SK-N-SH (cell line): Measurements from ENCODE around the gene CFDP1. TPM values are rescaled to one million over a fixed set of nuclear protein-coding genes. Genes with fewer than 3 reads are reported as not detected.
A peak's percentile ranks its signal among the peaks of the same experiment; 100 is the strongest.

Experiments used
- CTCF ChIA-PET: fragments of 300-600, 350-600 bp; formaldehyde crosslinking; extraction: SDS; loops from one replicate; lab custom pipeline; 2021; lab: Yijun Ruan, JAX
- POLR2A ChIA-PET: fragments of 350-600 bp; sonication (Branson Sonifier 250); formaldehyde crosslinking; extraction: SDS; loops from one replicate; lab custom pipeline; 2020; ENCODE audit warnings: antibody characterized with exemption, inconsistent platforms; lab: Yijun Ruan, JAX
- DNase-seq: peaks from one replicate; pipeline ENCODE4 v3.0.0; 2012
- H2AFZ ChIP-seq: fragments of 200-600 bp; sonication (generic); 2 replicates; pipeline ENCODE4 v1.8.1; 2016; ENCODE audit warnings: antibody characterized with exemption, mild to moderate bottlenecking, low read depth
- H3F3A ChIP-seq: fragments of 200-600 bp; sonication (generic); replicated peaks from 2 replicates; pipeline ENCODE3; 2016; ENCODE audit warnings: antibody characterized with exemption, mild to moderate bottlenecking; ENCODE audit not compliant: insufficient read depth
- H3K27ac ChIP-seq, 2 experiments: fragments of 200-500 bp in 1 of 2; fragments of 200-600 bp in 1 of 2; sonication (Bioruptor generic) in 1 of 2; sonication (generic), shearing (Covaris generic) in 1 of 2; 2 replicates each; pipeline versions ENCODE4 v1.5.1 to v1.6.1; 2014 to 2016; ENCODE audit warnings: low read depth in 2 of 2, inconsistent platforms in 1 of 2, low read length in 1 of 2, mild to moderate bottlenecking in 1 of 2, mixed read lengths in 1 of 2
- H3K27me3 ChIP-seq: fragments of 200-600 bp; sonication (generic), shearing (Covaris generic); 2 replicates; pipeline ENCODE4 v1.6.1; 2016; ENCODE audit warnings: mixed run types; ENCODE audit not compliant: insufficient read depth
- H3K36me3 ChIP-seq, 2 experiments: fragments of 200-500 bp in 1 of 2; fragments of 200-600 bp in 1 of 2; sonication (Bioruptor generic) in 1 of 2; sonication (generic) in 1 of 2; replicated peaks in 1 of 2; 2 replicates each; pipeline versions ENCODE3 to v1.5.1; 2014 to 2016; ENCODE audit warnings: low read length in 1 of 2, mild to moderate bottlenecking in 1 of 2; ENCODE audit not compliant: insufficient read depth in 2 of 2, control insufficient read depth in 1 of 2
- H3K4me1 ChIP-seq, 2 experiments: fragments of 200-500 bp in 1 of 2; fragments of 200-600 bp in 1 of 2; sonication (Bioruptor generic) in 1 of 2; sonication (generic), shearing (Covaris generic) in 1 of 2; 2 replicates each; pipeline versions ENCODE4 v1.5.1 to v1.6.1; 2014 to 2016; ENCODE audit warnings: low read depth in 1 of 2, low read length in 1 of 2, mixed run types in 1 of 2; ENCODE audit not compliant: insufficient read depth in 2 of 2, control insufficient read depth in 1 of 2
- H3K4me2 ChIP-seq: fragments of 200-600 bp; sonication (generic), shearing (Covaris generic); 2 replicates; pipeline ENCODE4 v1.6.1; 2017; ENCODE audit warnings: mixed run types
- H3K4me3 ChIP-seq, 2 experiments: fragments of 200-500 bp in 1 of 2; fragments of 200-600 bp in 1 of 2; sonication (Bioruptor generic) in 1 of 2; sonication (generic), shearing (Covaris generic) in 1 of 2; 2 replicates each; pipeline versions ENCODE4 v1.5.1 to v1.8.1; 2014 to 2016; ENCODE audit warnings: low read depth in 2 of 2, inconsistent platforms in 1 of 2, low read length in 1 of 2, mild to moderate bottlenecking in 1 of 2, mixed read lengths in 1 of 2, moderate library complexity in 1 of 2
- H3K79me2 ChIP-seq: fragments of 200-600 bp; sonication (generic); 2 replicates; pipeline ENCODE4 v1.8.1; 2017; ENCODE audit warnings: mild to moderate bottlenecking; ENCODE audit not compliant: insufficient read depth
- H3K9ac ChIP-seq: fragments of 200-600 bp; sonication (generic); 2 replicates; pipeline ENCODE4 v1.6.1; 2017; ENCODE audit warnings: mixed run types
- H3K9me2 ChIP-seq: fragments of 200-600 bp; sonication (generic); 2 replicates; pipeline ENCODE4 v1.6.1; 2017; ENCODE audit warnings: mixed run types
- H3K9me3 ChIP-seq: fragments of 200-600 bp; sonication (generic); 2 replicates; pipeline ENCODE4 v1.6.1; 2017; ENCODE audit warnings: mixed run types, mild to moderate bottlenecking, moderate library complexity
- H4K20me1 ChIP-seq: fragments of 200-600 bp; sonication (generic); 2 replicates; pipeline ENCODE4 v1.6.1; 2017; ENCODE audit warnings: mild to moderate bottlenecking, mixed run types; ENCODE audit not compliant: insufficient read depth
- CHD2 ChIP-seq: fragments of 150-350 bp; IDR thresholded peaks from 2 replicates; pipeline ENCODE4 v1.6.1; 2018; ENCODE audit warnings: low read length; ENCODE audit not compliant: partially characterized antibody
- EP300 ChIP-seq, 2 experiments: IDR thresholded peaks; 2 replicates each; pipeline versions ENCODE4 v1.4.0 to v1.6.1; 2012; ENCODE audit warnings: borderline replicate concordance in 1 of 2, low read depth in 1 of 2, low read length in 1 of 2
- FOSL2 ChIP-seq: IDR thresholded peaks from 2 replicates; pipeline ENCODE4 v1.4.0; 2012; ENCODE audit warnings: low read depth, mild to moderate bottlenecking, moderate library complexity, borderline replicate concordance
- GATA2 ChIP-seq: sonication (generic); formaldehyde crosslinking; IDR thresholded peaks from 2 replicates; pipeline ENCODE4 v1.5.0; 2020; ENCODE audit warnings: mild to moderate bottlenecking, missing genetic modification reagents
- IRF3 ChIP-seq: fragments of 150-350 bp; IDR thresholded peaks from 2 replicates; pipeline ENCODE4 v1.6.1; 2016; ENCODE audit warnings: mild to moderate bottlenecking, low read depth, low read length
- JUND ChIP-seq: IDR thresholded peaks from 2 replicates; pipeline ENCODE4 v1.4.0; 2012
- MAX ChIP-seq: IDR thresholded peaks from 2 replicates; pipeline ENCODE4 v1.4.0; 2012; ENCODE audit warnings: low read depth
- MXI1 ChIP-seq: IDR thresholded peaks from 2 replicates; pipeline ENCODE4 v1.6.1; 2012; ENCODE audit warnings: mild to moderate bottlenecking, low read depth, low read length, improper control_type of control experiment
- NFIC ChIP-seq: IDR thresholded peaks from 2 replicates; pipeline ENCODE4 v1.4.0; 2012; ENCODE audit warnings: borderline replicate concordance
- RAD21 ChIP-seq: IDR thresholded peaks from 2 replicates; pipeline ENCODE4 v1.6.1; 2012; ENCODE audit warnings: mild to moderate bottlenecking, low read length
- RCOR1 ChIP-seq: fragments of 150-350 bp; IDR thresholded peaks from 2 replicates; pipeline ENCODE4 v1.6.1; 2017; ENCODE audit warnings: antibody characterized with exemption, low read length
- REST ChIP-seq: IDR thresholded peaks from 2 replicates; pipeline ENCODE4 v1.6.1; 2012; ENCODE audit warnings: mild to moderate bottlenecking, low read depth, low read length, moderate library complexity
- RXRA ChIP-seq: IDR thresholded peaks from 2 replicates; pipeline ENCODE4 v1.4.0; 2012; ENCODE audit warnings: low read depth, mild to moderate bottlenecking, borderline replicate concordance
- TAF1 ChIP-seq: IDR thresholded peaks from 2 replicates; pipeline ENCODE4 v1.6.1; 2012; ENCODE audit warnings: low read depth, mild to moderate bottlenecking, low read length, moderate library complexity, borderline replicate concordance
- TCF12 ChIP-seq: IDR thresholded peaks from 2 replicates; pipeline ENCODE4 v1.4.0; 2012
- USF1 ChIP-seq: IDR thresholded peaks from 2 replicates; pipeline ENCODE4 v1.4.0; 2012; ENCODE audit warnings: low read depth, borderline replicate concordance
- ZBTB33 ChIP-seq: IDR thresholded peaks from 2 replicates; pipeline ENCODE4 v1.4.0; 2012; ENCODE audit warnings: low read depth, borderline replicate concordance
- WGBS: methylation state at CpG from one replicate; pipeline ENCODE4 v1.1.6; 2017; ENCODE audit warnings: low lambda C conversion rate; 5-methylcytosine and 5-hydroxymethylcytosine counted together
- polyA plus RNA-seq, 3 experiments: library from polyadenylated mRNA; depleted of rRNA; stranded (reverse); fragments of >200 nt; gene quantifications; 2 replicates each; pipeline ENCODE4 v1.2.3, GENCODE V29; 2012

CFDP1 gene
- polyA plus RNA-seq, 1 of the 3 experiments (the other 2 are of a cell fraction), result 46.0 TPM

- H4K20me1 ChIP-seq, result peaks cover 92% of the 10 kb centered on the region
- H3K4me2 ChIP-seq, result peak within 1 kb of the TSS; percentile 81
- no peak within 1 kb of the TSS for H2AFZ ChIP-seq
- H3K27me3 ChIP-seq, result no peaks in the 10 kb centered on the region
- WGBS, result 29% methylated on average over 6 of the region's 84 CpGs
- no peak for TF ChIP-seq TCF12
- no peak for TF ChIP-seq JUND
- no peak for TF ChIP-seq NFIC
- no peak for TF ChIP-seq GATA2 (CRISPR knock-in tag)
- TF ChIP-seq RAD21, result no peak
- 0 out of 2 replicates have a peak, but pooled peaks have one; percentile 10 for TF ChIP-seq TAF1
- no peak for TF ChIP-seq FOSL2
- no peak for TF ChIP-seq MXI1
- TF ChIP-seq RCOR1, result 0 out of 2 replicates have a peak, but pooled peaks have one; percentile 15
- no peaks in the 10 kb centered on the region for H3K9me3 ChIP-seq
- peak within 1 kb of the TSS; percentile 98 for H3K9ac ChIP-seq
- peaks cover 34% of the 10 kb centered on the region for H3F3A ChIP-seq
- peak; percentile 97 for DNase-seq
- POLR2A ChIA-PET, result interaction anchor here (1.1 kb wide), 1 partner anchor 13 kb away, joined by 3 read pairs; no protein-coding TSS in a partner anchor
- CTCF ChIA-PET, result interaction anchor here (0.9 to 3.1 kb wide), 11 partner anchors 11 to 141 kb away, joined by 3 to 25 read pairs (median 5); no protein-coding TSS in a partner anchor
- peaks cover 96% of the 10 kb centered on the region for H3K79me2 ChIP-seq
- H3K4me1 ChIP-seq, result peaks cover 73 to 74% of the 10 kb centered on the region in 2 experiments; a peak in 3 of 4 replicates
- peaks cover 0 to 3% of the 10 kb centered on the region in 2 experiments for H3K36me3 ChIP-seq
- H3K27ac ChIP-seq, result peak within 1 kb of the TSS; percentile 86 to 98
- H3K9me2 ChIP-seq, result no peaks in the 10 kb centered on the region
- peak within 1 kb of the TSS; percentile 77 to 88 for H3K4me3 ChIP-seq
Observed at GRCh38 chr16:75251280-75252048, 181.8 kb downstream of the CFDP1 start, which contains the start of gene BCAR1. TSS of gene BCAR1 (minus strand) at chr16:75251624. CDS start at chr16:75251482, 142 bp downstream.

- peak; percentile 89 for DNase-seq
- Histone ChIP-seq H3K4me2 (peak overlapping the region; percentile 81), H3K4me3 (peak overlapping the region; percentile 77 to 88), H3K9ac (peak overlapping the region; percentile 98), H3K4me1 (peaks cover 73 to 78% of the 10 kb centered on the region in 2 experiments; a peak in 3 of 4 replicates), H4K20me1 (peaks cover 87% of the 10 kb centered on the region), H3K27me3 (no peaks in the 10 kb centered on the region), H3K9me3 (no peaks in the 10 kb centered on the region), H2AFZ (no peak overlapping the region), H3K27ac (peak overlapping the region; percentile 67 to 98), H3K9me2 (no peaks in the 10 kb centered on the region), H3K79me2 (peaks cover 96% of the 10 kb centered on the region), H3F3A (peaks cover 41% of the 10 kb centered on the region), H3K36me3 (peaks cover 0 to 3% of the 10 kb centered on the region in 2 experiments)
- WGBS, result 0% methylated on average over 18 of the region's 59 CpGs
- ChIA-PET POLR2A (interaction anchor here (1.1 kb wide), 1 partner anchor 13 kb away, joined by 3 read pairs; no protein-coding TSS in a partner anchor), CTCF (interaction anchor here (0.9 to 3.1 kb wide), 16 partner anchors 9 to 153 kb away, joined by 3 to 25 read pairs (median 4); no protein-coding TSS in a partner anchor)
- TF ChIP-seq ZBTB33, result no peak
- TF ChIP-seq RXRA, result no peak
- no peak for TF ChIP-seq EP300 (IDR thresholded peaks at IDR 0.05; ENCODE audit: borderline replicate concordance in 1 of 2, low read depth in 1 of 2, low read length in 1 of 2)
- TF ChIP-seq USF1, result no peak
- no peak for TF ChIP-seq CHD2
- 0 out of 2 replicates have a peak, but pooled peaks have one; percentile 7 for TF ChIP-seq REST
- no peak for TF ChIP-seq MAX
- no peak for TF ChIP-seq JUND
- TF ChIP-seq IRF3, result no peak
Observed at GRCh38 chr16:75250809-75251279, 182.5 kb downstream of the CFDP1 start.
